Loucy (cell line): ENCODE measurements around the gene CFAP65.

Experiments
- H2AFZ ChIP-seq: fragments of 200-600 bp; sonication (generic); 2 replicates; pipeline ENCODE4 v1.6.0; 2016; ENCODE audit warnings: antibody characterized with exemption, mild to moderate bottlenecking, low read length, moderate library complexity
- H3F3A ChIP-seq: fragments of 200-600 bp; 2 replicates; pipeline ENCODE4 v1.6.0; 2016; ENCODE audit warnings: antibody characterized with exemption, low read depth, mild to moderate bottlenecking
- H3K27me3 ChIP-seq: fragments of 200-600 bp; sonication (generic); 2 replicates; pipeline ENCODE4 v1.6.1; 2014; ENCODE audit warnings: low read length, mild to moderate bottlenecking; ENCODE audit not compliant: insufficient read depth, poor library complexity, severe bottlenecking
- H3K36me3 ChIP-seq: fragments of 200-600 bp; sonication (generic); 2 replicates; pipeline ENCODE4 v1.6.1; 2016; ENCODE audit warnings: low read length; ENCODE audit not compliant: insufficient read depth
- H3K4me1 ChIP-seq: fragments of 200-600 bp; sonication (generic); 2 replicates; pipeline ENCODE4 v1.5.1; 2014; ENCODE audit warnings: low read length, mild to moderate bottlenecking; ENCODE audit not compliant: insufficient read depth, poor library complexity, severe bottlenecking
- H3K4me2 ChIP-seq: fragments of 200-600 bp; sonication (generic); 2 replicates; pipeline ENCODE4 v1.6.0; 2014; ENCODE audit warnings: antibody characterized with exemption, low read length, low read depth, mild to moderate bottlenecking; ENCODE audit not compliant: poor library complexity, severe bottlenecking
- H3K4me3 ChIP-seq: fragments of 200-600 bp; sonication (generic); 2 replicates; pipeline ENCODE4 v1.5.1; 2014; ENCODE audit warnings: low read length, mild to moderate bottlenecking, mixed read lengths; ENCODE audit not compliant: poor library complexity, severe bottlenecking
- H3K79me2 ChIP-seq: fragments of 200-600 bp; sonication (generic); 2 replicates; pipeline ENCODE4 v1.6.1; 2014; ENCODE audit warnings: low read length; ENCODE audit not compliant: insufficient read depth
- H3K9ac ChIP-seq: fragments of 200-600 bp; sonication (generic); 2 replicates; pipeline ENCODE4 v1.6.0; 2014; ENCODE audit warnings: mild to moderate bottlenecking, low read depth, low read length, moderate library complexity; ENCODE audit not compliant: poor library complexity, severe bottlenecking
- H3K9me2 ChIP-seq: fragments of 200-600 bp; sonication (generic); replicated peaks from 2 replicates; pipeline ENCODE4 v1.6.1; 2016; ENCODE audit warnings: low read depth, low read length, mixed read lengths
- H3K9me3 ChIP-seq: fragments of 200-600 bp; sonication (generic); 2 replicates; pipeline ENCODE4 v1.6.1; 2014; ENCODE audit warnings: mild to moderate bottlenecking, antibody characterized with exemption, low read length, low read depth; ENCODE audit not compliant: insufficient read depth
- H4K20me1 ChIP-seq: fragments of 200-600 bp; sonication (generic); 2 replicates; pipeline ENCODE4 v1.6.0; 2014; ENCODE audit warnings: antibody characterized with exemption, low read length, mild to moderate bottlenecking; ENCODE audit not compliant: insufficient read depth, poor library complexity, severe bottlenecking
- CTCF ChIP-seq: fragments of 200-600 bp; sonication (generic); conservative IDR thresholded peaks from 2 replicates; pipeline ENCODE4 v1.5.1; 2014; ENCODE audit warnings: mild to moderate bottlenecking, antibody characterized with exemption, low read length
- EZH2phosphoT487 ChIP-seq: fragments of 200-600 bp; IDR thresholded peaks from 2 replicates; pipeline ENCODE4 v1.6.1; 2018; ENCODE audit warnings: antibody characterized with exemption, mild to moderate bottlenecking, moderate library complexity, borderline replicate concordance

The CFAP65 gene

DNA sequence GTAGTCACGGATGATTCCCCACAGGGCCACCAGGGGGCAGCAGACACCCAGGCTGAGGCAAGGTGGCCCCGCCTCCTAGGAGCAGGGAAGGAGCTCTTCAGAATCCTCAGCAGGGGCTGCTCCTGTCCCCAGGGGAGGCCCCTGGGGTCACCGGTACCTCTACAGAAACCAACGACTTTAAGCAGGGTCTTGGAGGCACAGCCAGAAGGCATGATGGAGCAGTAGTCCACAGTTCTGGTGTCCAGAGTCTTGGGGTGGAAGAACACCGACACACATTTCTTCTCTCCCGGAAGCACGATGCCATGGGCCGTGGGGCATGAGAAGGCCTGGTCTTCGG lies 11.5 kb downstream of the CFAP65 start:
- no peaks in the 10 kb centered on the region for H3K9me3 ChIP-seq
- no peak overlapping the region for H3K4me2 ChIP-seq
- no peak overlapping the region for H3K4me3 ChIP-seq
- no peaks in the 10 kb centered on the region for H4K20me1 ChIP-seq
- no peaks in the 10 kb centered on the region for H3K36me3 ChIP-seq
- H3K27me3 ChIP-seq = no peaks in the 10 kb centered on the region
- H3K79me2 ChIP-seq = no peaks in the 10 kb centered on the region
- H3F3A ChIP-seq = no peaks in the 10 kb centered on the region
- no peaks in the 10 kb centered on the region for H3K4me1 ChIP-seq
- TF ChIP-seq EZH2phosphoT487 = no peak
- peak; percentile 90 for TF ChIP-seq CTCF
- H3K9me2 ChIP-seq = no peaks in the 10 kb centered on the region
- H3K9ac ChIP-seq = no peak overlapping the region
- H2AFZ ChIP-seq = no peak overlapping the region

DNA sequence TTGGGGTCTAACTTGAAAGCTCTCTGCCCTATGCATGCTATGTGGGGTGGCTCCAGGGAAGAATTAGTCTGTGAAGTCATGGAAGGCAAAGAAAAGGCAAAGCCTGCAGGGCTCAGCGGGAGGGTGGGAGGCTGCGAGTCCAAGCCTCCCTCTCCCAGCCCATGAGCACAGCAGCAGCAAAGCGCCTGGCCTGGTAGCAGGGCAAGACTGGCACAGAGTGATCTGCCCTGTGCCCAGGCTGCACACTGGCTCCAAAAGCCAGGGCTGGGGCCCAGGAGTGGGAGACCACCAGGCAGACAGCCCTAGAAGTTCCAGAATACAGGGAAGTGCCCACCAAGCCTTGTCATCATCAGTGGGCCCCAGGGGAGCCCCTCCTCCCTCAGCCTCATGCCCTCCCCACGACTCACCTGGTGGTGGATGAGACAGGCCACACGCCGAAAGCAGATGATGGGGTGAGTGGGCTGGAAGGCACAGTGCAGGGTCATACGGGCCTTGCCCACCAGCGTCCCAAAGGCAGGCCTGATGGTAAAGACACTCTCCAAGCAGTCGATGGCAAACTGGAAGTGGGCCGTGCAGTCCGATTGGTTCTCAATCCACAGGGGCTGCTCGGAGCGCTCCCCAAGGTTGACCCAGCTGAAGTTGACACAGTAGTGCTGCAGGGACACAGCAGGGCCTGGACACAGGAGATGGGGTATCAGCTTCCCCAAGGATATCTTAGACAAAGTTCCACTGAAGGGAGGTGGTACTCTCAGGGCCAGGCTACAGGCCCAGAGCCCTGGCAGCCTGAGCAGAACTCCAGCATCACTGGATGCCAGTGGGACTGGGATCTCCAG lies 12.1 kb downstream of the CFAP65 start:
- Histone ChIP-seq H3K36me3 (no peaks in the 10 kb centered on the region), H3K9me3 (no peaks in the 10 kb centered on the region), H3F3A (no peaks in the 10 kb centered on the region), H3K9me2 (no peaks in the 10 kb centered on the region), H4K20me1 (no peaks in the 10 kb centered on the region), H2AFZ (no peak overlapping the region), H3K9ac (no peak overlapping the region), H3K4me2 (no peak overlapping the region), H3K4me3 (no peak overlapping the region), H3K27me3 (no peaks in the 10 kb centered on the region), H3K79me2 (no peaks in the 10 kb centered on the region), H3K4me1 (no peaks in the 10 kb centered on the region)
- TF ChIP-seq CTCF (no peak), EZH2phosphoT487 (no peak)

- Histone ChIP-seq H3F3A (no peaks in the 10 kb centered on the region), H3K9ac (no peak overlapping the region), H3K36me3 (no peaks in the 10 kb centered on the region), H3K79me2 (no peaks in the 10 kb centered on the region), H3K4me1 (no peaks in the 10 kb centered on the region), H3K4me2 (no peak overlapping the region), H3K9me2 (no peaks in the 10 kb centered on the region), H3K4me3 (no peak overlapping the region), H3K27me3 (no peaks in the 10 kb centered on the region), H2AFZ (no peak overlapping the region), H3K9me3 (no peaks in the 10 kb centered on the region), H4K20me1 (no peaks in the 10 kb centered on the region)
- TF ChIP-seq EZH2phosphoT487 (no peak), CTCF (no peak)
These were observed 13.2 kb downstream of the CFAP65 start for GRCh38 chr2:219028141-219028540.
